Coronary artery (tissue), 2 donors: ENCODE measurements around the gene CATSPERD.

ENCODE experiments used
- DNase-seq: peaks from one replicate; pipeline ENCODE4 v3.0.0-alpha.2; 2017; ENCODE audit warnings: low spot score
- H3K27ac ChIP-seq, 2 donors: fragments of 200-600 bp; sonication (generic); one replicate each; pipeline ENCODE4 v1.5.1; 2016 to 2019
- H3K4me3 ChIP-seq: fragments of 200-600 bp; sonication (generic); 2 replicates; pipeline ENCODE4 v1.5.1; 2016; ENCODE audit warnings: mild to moderate bottlenecking, moderate library complexity
- TF ChIP-seq, protein P1 (sequence below): fragments of 200-600 bp; sonication (generic); IDR thresholded peaks from one replicate; pipeline ENCODE4 v1.5.1; 2019; ENCODE audit warnings: antibody characterized with exemption

CATSPERD gene

DNA sequence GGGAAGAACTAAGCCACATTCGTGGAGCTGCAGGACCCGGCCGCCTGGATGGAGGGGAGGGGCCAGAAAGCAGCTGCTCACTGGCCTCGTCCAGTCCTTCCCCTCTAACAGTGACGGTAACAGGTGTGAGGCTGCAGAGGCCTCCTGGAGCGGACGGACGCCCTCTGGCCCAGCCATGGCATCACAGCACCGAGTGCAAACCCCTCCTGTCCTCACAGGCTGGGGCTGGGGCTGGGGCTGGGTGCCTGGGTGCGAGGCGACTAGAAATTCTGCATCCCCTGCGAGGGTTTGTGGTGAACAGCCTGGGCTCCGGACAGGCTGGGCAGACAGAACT is 43.7 kb upstream of the CATSPERD start:
- no peak overlapping the region for H3K27ac ChIP-seq

DNA sequence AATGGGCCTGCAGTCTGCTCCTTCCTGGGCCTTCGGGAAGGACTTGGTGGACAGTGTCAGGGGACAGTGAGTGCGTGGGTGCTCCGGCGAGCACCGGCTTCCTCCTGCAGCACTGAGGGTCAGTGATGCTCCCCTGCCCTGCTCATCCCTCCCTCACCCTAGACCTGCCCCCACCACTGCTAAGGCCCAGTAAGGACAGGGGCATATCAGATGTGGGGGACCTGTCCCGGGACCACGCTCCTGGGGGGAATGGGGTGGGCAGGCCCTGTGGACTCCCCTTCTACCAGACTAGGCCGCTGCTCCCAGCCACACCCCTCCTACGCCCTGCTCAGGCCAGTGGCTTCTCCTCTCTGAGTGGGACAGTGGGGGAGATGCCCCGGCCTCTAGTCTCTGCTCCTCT is 43.3 kb upstream of the CATSPERD start:
- no peak overlapping the region for H3K27ac ChIP-seq
- TF ChIP-seq, protein P1, sequence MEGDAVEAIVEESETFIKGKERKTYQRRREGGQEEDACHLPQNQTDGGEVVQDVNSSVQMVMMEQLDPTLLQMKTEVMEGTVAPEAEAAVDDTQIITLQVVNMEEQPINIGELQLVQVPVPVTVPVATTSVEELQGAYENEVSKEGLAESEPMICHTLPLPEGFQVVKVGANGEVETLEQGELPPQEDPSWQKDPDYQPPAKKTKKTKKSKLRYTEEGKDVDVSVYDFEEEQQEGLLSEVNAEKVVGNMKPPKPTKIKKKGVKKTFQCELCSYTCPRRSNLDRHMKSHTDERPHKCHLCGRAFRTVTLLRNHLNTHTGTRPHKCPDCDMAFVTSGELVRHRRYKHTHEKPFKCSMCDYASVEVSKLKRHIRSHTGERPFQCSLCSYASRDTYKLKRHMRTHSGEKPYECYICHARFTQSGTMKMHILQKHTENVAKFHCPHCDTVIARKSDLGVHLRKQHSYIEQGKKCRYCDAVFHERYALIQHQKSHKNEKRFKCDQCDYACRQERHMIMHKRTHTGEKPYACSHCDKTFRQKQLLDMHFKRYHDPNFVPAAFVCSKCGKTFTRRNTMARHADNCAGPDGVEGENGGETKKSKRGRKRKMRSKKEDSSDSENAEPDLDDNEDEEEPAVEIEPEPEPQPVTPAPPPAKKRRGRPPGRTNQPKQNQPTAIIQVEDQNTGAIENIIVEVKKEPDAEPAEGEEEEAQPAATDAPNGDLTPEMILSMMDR: no peak
- no peak for DNase-seq
- H3K4me3 ChIP-seq: no peak overlapping the region

More for the DNA sequence above, 43.7 kb upstream of the CATSPERD start:
- DNase-seq: no peak
- no peak overlapping the region for H3K4me3 ChIP-seq
- TF ChIP-seq, protein P1: no peak

- no peak for DNase-seq
- Histone ChIP-seq H3K4me3 (no peak overlapping the region), H3K27ac (no peak overlapping the region)
- TF ChIP-seq, protein P1: no peak
Observed at GRCh38 chr19:5677580-5677979, 42.9 kb upstream of the CATSPERD start.

DNA sequence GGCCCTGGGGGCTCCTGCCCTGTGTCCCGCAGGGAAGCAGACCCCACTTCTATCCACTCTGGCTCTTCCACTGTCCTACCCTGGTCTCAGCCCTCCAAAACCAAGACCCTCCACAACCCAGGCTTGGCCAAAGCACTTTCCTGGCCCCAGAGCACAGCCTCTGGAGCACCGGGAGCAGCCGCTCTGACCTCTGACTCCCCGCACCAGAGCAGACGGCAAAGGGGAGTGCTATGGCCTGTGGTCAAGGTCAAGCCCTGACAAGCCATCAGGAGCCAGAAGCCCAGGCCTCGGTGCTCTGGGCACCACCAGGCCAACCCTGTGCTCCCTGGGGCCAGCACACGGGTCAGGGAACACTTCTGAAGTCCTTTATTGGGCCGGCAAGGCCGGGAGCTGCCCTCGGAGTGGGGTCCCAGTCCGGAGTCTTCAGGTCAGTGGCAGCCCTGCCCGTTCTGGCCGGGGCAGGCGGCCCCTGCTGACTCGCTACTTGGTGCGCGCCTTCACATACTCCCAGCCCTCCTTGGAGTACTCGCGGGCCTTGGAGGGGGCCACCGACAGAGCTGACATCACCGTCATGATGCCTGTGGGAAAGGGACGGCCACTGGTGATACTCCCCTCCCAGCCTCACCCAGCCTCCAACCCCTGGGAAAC is 42.2 kb upstream of the CATSPERD start:
- H3K4me3 ChIP-seq: no peak overlapping the region
- TF ChIP-seq, protein P1: no peak
- DNase-seq: no peak
- H3K27ac ChIP-seq: no peak overlapping the region

GRCh38 chr19:5679289-5680083 is 41.0 kb upstream of the CATSPERD start:
- TF ChIP-seq, protein P1: no peak
- DNase-seq: no peak
- Histone ChIP-seq H3K4me3 (peak overlapping the region; percentile 93), H3K27ac (peak overlapping the region; percentile 89 to 94)

DNA sequence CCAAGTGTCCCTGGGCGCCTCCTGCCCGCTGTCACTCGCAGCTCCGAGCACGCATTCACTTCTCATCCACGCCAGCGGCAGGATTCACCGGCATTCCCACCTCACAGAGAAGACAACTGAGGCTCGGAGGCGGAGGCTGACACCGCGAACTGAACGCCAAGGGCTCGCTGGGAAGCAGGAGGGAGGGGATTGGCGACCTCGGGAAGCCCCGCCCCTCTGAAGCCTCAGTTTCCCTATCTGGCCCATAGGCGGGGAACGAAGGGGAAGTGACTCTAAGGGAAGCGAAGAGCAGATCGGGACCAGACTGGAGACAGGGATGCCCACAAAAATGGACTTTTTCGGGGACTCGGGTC is 40.4 kb upstream of the CATSPERD start:
- no peak for DNase-seq
- H3K27ac ChIP-seq: peak overlapping the region; percentile 89 to 94
- peak overlapping the region; percentile 93 for H3K4me3 ChIP-seq
- TF ChIP-seq, protein P1: no peak
